Measurements from ENCODE around the gene BEX4. TPM values are rescaled to one million over a fixed set of nuclear protein-coding genes. Genes with fewer than 3 reads are reported as not detected.

The BEX4 gene
- total and polyA plus RNA-seq, 2 experiments from 2014 or later, result 39.3 to 135 TPM

- peak overlapping the region; percentile 82 for H3K4me2 ChIP-seq
- Mint-ChIP-seq H3K27me3 (ENCODE audit: insufficient read depth, low read depth, poor library complexity) (peaks cover 7% of the 10 kb centered on the region), H3K27ac (peak overlapping the region; percentile 97), H3K4me3 (peak overlapping the region; percentile 92), H3K9me3 (no peaks in the 10 kb centered on the region), H3K4me1 (peaks cover 25% of the 10 kb centered on the region; the same call in 2 of the 3 replicates), H3K36me3 (ENCODE audit: low read depth) (peaks cover 27% of the 10 kb centered on the region)
- peak; percentile 92 for ATAC-seq
- no peaks in the 10 kb centered on the region for H4K20me1 ChIP-seq (replicated peaks; ENCODE audit: insufficient read depth)
- H3K4me1 ChIP-seq (ENCODE audit: insufficient read depth), result peaks cover 11% of the 10 kb centered on the region
- TF ChIP-seq ETS1 (IDR thresholded peaks at IDR 0.05), result peak; percentile 74
- peak; percentile 36; the same call in 1 of the 2 replicates for TF ChIP-seq POLR2AphosphoS5 (IDR thresholded peaks at IDR 0.05; ENCODE audit: low read depth)
- TF ChIP-seq CREB1 (CRISPR knock-in tag; IDR thresholded peaks at IDR 0.05; ENCODE audit: low read depth), result no peak
- peak; percentile 95 for DNase-seq (ENCODE audit: low spot score)
- no peaks in the 10 kb centered on the region for H3F3A ChIP-seq (replicated peaks; ENCODE audit: low read depth)
- H3K4me3 ChIP-seq, result peak overlapping the region; percentile 84
- peaks cover 12% of the 10 kb centered on the region for H3K79me2 ChIP-seq (replicated peaks; ENCODE audit: insufficient read depth)
- no peak overlapping the region for H2AFZ ChIP-seq
- no peaks in the 10 kb centered on the region for H3K9me2 ChIP-seq (ENCODE audit: insufficient read depth)
- peaks cover 6% of the 10 kb centered on the region; the same call in 1 of the 2 replicates for H3K36me3 ChIP-seq (ENCODE audit: insufficient read depth)
- H3K27ac ChIP-seq (ENCODE audit: low read depth), result peak overlapping the region; percentile 100
- no peaks in the 10 kb centered on the region for H3K27me3 ChIP-seq (ENCODE audit: insufficient read depth)
These were observed 39.4 kb downstream of the BEX4 start for GRCh38 chrX:103254171-103254824.

GRCh38 chrX:103254921-103255493 is 40.1 kb downstream of the BEX4 start, which contains the start of gene TCEAL8:
TSS of gene TCEAL8 (minus strand) at chrX:103255155. CDS start at chrX:103253979, 1,176 bp downstream.
- ATAC-seq (peak; percentile 68), DNase-seq (ENCODE audit: low spot score) (peak; percentile 87)
- H3K4me2 ChIP-seq, result peak within 1 kb of the TSS; percentile 82
- H4K20me1 ChIP-seq (replicated peaks; ENCODE audit: insufficient read depth), result no peaks in the 10 kb centered on the region
- 0 out of 2 replicates have a peak within 1 kb of the TSS, but pooled peaks have one; percentile 67 for H2AFZ ChIP-seq
- H3K27ac Mint-ChIP-seq, result peak within 1 kb of the TSS; percentile 97
- H3K9me3 Mint-ChIP-seq, result no peaks in the 10 kb centered on the region
- peak within 1 kb of the TSS; percentile 84 for H3K4me3 ChIP-seq
- H3K27me3 ChIP-seq (ENCODE audit: insufficient read depth), result no peaks in the 10 kb centered on the region
- peaks cover 6% of the 10 kb centered on the region; the same call in 1 of the 2 replicates for H3K36me3 ChIP-seq (ENCODE audit: insufficient read depth)
- H3K4me1 ChIP-seq (ENCODE audit: insufficient read depth), result peaks cover 11% of the 10 kb centered on the region
- no peaks in the 10 kb centered on the region for H3K9me2 ChIP-seq (ENCODE audit: insufficient read depth)
- H3F3A ChIP-seq (replicated peaks; ENCODE audit: low read depth), result no peaks in the 10 kb centered on the region
- peaks cover 25% of the 10 kb centered on the region; the same call in 2 of the 3 replicates for H3K4me1 Mint-ChIP-seq
- peaks cover 12% of the 10 kb centered on the region for H3K79me2 ChIP-seq (replicated peaks; ENCODE audit: insufficient read depth)
- H3K27ac ChIP-seq (ENCODE audit: low read depth), result peak within 1 kb of the TSS; percentile 100
- H3K27me3 Mint-ChIP-seq (ENCODE audit: insufficient read depth, low read depth, poor library complexity), result peaks cover 7% of the 10 kb centered on the region
- peak within 1 kb of the TSS; percentile 92 for H3K4me3 Mint-ChIP-seq
- peaks cover 27% of the 10 kb centered on the region for H3K36me3 Mint-ChIP-seq (ENCODE audit: low read depth)
- no peak for TF ChIP-seq NANOG (IDR thresholded peaks at IDR 0.05; ENCODE audit: borderline replicate concordance)
- no peak for TF ChIP-seq ETS1 (IDR thresholded peaks at IDR 0.05)
- no peak for TF ChIP-seq ZNF331 (CRISPR knock-in tag; IDR thresholded peaks at IDR 0.05; ENCODE audit: low read depth)
- TF ChIP-seq EZH2 (IDR thresholded peaks at IDR 0.05; ENCODE audit: low read depth, unreplicated experiment), result no peak
- no peak for TF ChIP-seq REST (IDR thresholded peaks at IDR 0.05; ENCODE audit: unreplicated experiment)
- peak; percentile 61 for TF ChIP-seq POLR2AphosphoS5 (IDR thresholded peaks at IDR 0.05; ENCODE audit: low read depth)
- TF ChIP-seq ZNF114 (CRISPR knock-in tag; IDR thresholded peaks at IDR 0.05), result no peak
- no peak for TF ChIP-seq EZH2phosphoT487 (IDR thresholded peaks at IDR 0.05; ENCODE audit: unreplicated experiment)

Measured in GM23338 (cell line).